GM15510 (cell line): Measurements from ENCODE around the gene PLAAT5.

Experiments
- POLR2A ChIP-seq: IDR thresholded peaks from 3 replicates; pipeline ENCODE4 v1.6.1; 2011; ENCODE audit warnings: borderline replicate concordance; ENCODE audit not compliant: insufficient read length; ENCODE audit errors: extremely low read depth

Gene PLAAT5

DNA sequence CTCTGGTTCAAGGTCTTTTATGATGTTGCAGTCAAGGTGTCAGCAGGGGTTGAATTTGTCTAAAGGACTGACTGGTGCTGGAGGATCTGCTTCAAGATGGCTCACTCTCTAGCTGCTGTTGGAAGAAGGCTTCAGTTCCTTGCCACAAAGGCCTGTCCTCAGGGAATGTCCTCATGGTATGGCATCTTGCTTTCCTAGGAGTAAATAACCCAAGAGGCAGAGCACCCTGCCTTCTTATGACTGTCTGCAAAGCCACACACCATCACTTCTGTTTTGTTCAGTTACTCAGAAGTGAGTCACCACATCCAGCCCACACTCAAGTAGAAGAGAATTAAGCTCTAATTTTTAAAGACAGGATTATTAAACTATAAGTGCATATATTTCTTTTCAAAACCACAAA lies 45.2 kb downstream of the PLAAT5 start:
- no peak for TF ChIP-seq POLR2A

DNA sequence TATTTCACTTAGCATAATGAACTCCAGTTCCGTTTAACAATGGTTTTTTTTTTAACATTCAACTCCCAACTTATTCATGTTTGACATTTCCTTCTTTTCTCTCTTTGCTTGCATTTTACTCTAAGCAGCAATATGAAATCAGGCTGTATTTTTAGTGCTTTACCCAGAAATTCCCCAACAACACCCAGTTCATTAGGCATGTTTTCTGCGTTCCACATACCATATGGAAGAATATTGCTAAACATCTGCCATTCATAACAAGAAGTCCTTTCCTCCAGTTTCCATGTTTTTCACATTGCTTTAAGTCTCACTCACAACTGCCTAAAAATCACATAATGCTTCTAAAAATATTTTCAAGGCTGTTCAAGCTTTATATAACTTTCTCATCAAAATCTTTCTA lies 45.8 kb downstream of the PLAAT5 start:
- TF ChIP-seq POLR2A, result no peak

DNA sequence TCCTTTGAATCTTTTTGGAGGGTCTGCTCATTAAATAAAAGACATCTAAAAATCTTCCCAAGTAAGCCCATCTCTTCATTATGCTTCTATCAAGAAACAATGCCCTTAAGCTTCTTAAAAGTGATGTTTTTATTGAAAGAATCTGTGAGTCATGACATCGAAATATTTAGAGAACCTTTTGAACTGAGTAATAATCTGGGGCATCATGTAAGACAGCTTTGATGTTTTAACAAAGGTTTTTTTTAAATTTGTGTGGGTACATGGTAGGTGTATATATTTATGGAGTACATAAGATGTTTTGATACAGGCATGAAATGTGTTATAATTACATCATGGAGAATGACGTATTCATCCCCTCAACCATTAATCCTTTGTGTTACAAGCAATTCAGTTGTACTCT lies 46.8 kb downstream of the PLAAT5 start:
- TF ChIP-seq POLR2A, result no peak

DNA sequence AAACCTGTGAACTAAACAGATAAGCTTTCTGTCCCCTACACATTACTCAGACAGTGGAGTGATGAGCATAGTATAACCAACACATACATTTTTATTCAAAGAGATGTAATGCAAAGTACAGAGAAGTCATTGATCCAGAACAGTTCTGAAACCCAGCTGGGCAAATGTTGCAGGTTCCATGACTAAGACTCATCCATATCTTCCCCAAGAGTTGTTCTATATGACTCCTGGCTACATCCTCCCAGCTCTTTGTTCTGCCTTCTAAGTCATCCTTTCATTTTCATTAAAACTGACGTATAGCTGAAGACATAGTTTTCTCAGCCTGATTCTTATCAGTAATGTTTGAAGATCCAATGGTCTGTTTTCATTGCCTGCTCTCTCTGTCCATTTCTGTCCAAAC lies 47.3 kb downstream of the PLAAT5 start:
- TF ChIP-seq POLR2A, result no peak

DNA sequence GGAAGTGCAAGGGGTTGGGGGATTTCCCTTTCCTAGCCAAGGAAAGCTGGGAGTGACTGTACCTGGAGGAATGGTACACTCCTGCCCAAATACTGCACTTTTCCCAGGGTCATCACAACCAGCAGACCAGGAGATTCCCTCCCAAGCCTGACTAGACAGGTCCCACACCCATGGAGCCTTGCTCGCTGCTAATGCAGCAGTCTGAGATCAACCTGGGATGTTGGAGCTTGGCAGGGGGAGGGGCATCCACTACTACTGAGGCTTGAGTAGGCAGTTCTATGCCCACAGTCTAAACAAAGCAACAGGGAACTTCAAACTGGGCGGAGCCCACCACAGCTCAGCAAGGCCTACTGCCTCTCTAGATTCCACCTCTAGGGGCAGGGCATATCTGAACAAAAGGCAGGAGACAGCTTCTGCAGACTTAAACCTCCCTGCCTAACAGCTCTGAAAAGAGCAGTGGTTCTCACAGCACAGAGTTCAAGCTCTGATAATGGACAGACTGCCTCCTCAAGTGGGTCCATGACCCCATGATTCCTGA lies 62.9 kb downstream of the PLAAT5 start:
- TF ChIP-seq POLR2A, result no peak

DNA sequence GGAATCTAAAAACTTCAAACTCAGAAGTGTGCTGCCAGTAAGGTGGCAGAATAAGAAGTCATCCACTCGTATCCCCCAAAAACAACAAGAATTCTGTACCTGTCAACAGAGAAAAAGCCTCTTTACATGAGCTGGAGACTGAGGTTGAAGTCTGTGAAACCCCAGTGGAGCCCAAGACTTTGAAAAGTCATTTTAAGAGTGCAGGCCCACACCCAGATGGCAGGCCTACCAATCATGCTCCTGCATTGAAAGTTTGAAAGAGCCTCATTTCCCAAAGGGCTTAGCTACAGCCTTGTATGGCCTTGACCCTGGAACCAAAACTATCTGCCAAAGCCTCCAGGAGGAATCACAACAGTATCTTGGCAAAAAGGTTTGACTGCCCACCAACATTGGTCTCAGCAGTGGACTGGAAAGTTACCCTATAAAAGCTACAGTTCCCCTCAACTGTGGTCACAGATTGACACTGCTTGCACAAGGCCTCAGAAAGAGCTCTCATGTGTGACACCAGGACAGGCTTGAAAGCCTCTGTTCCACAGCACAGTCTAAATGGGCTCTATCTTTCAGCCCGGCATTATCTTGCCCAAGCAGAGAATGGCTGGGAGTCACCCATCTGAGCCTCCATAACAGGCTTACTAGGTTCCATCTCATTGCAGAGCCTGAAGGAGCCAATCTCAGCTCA lies 73.7 kb downstream of the PLAAT5 start:
- TF ChIP-seq POLR2A, result no peak
